Thymus (tissue), 11 donors: Measurements from ENCODE around the gene NHS. TPM values are rescaled to one million over a fixed set of nuclear protein-coding genes. Genes with fewer than 3 reads are reported as not detected.

Experiments
- DNase-seq, 9 donors: peaks; one replicate each; pipeline ENCODE4 v3.0.0-alpha.2; 2013; ENCODE audit warnings: low spot score in 9 of 9, low read depth in 6 of 9, missing footprints in 1 of 9
- H3K27ac ChIP-seq, 2 donors: one replicate each; pipeline ENCODE4 v1.5.1; 2013; ENCODE audit warnings: control low read depth in 1 of 2, low read depth in 1 of 2, low read length in 1 of 2, mild to moderate bottlenecking in 1 of 2, moderate library complexity in 1 of 2
- H3K27me3 ChIP-seq, 2 donors: one replicate each; pipeline ENCODE4 v1.5.1; 2013; ENCODE audit warnings: low read length in 1 of 2; ENCODE audit not compliant: control insufficient read depth in 2 of 2, insufficient read depth in 1 of 2
- H3K36me3 ChIP-seq, 2 donors: one replicate each; pipeline ENCODE4 v1.5.1; 2013; ENCODE audit warnings: low read length in 1 of 2, mild to moderate bottlenecking in 1 of 2, moderate library complexity in 1 of 2; ENCODE audit not compliant: control insufficient read depth in 2 of 2, insufficient read depth in 2 of 2
- H3K4me1 ChIP-seq, 2 donors: one replicate each; pipeline ENCODE4 v1.5.1; 2013; ENCODE audit warnings: low read length in 2 of 2; ENCODE audit not compliant: control insufficient read depth in 2 of 2, insufficient read depth in 2 of 2
- H3K4me3 ChIP-seq, 2 donors: one replicate each; pipeline ENCODE4 v1.5.1; 2013; ENCODE audit warnings: low read length in 2 of 2, control low read depth in 1 of 2, mild to moderate bottlenecking in 1 of 2
- H3K9me3 ChIP-seq, 2 donors: one replicate each; pipeline ENCODE4 v1.5.1; 2013; ENCODE audit warnings: low read length in 1 of 2, mild to moderate bottlenecking in 1 of 2; ENCODE audit not compliant: control insufficient read depth in 2 of 2, insufficient read depth in 1 of 2
- WGBS: extraction: QIAGEN DNeasy Blood & Tissue Kit; methylation state at CpG from one replicate; pipeline ENCODE4 v1.1.7; 2013; 5-methylcytosine and 5-hydroxymethylcytosine counted together
- polyA plus RNA-seq: library from polyadenylated mRNA; stranded (reverse); fragments of 200-250 nt; gene quantifications from one replicate; pipeline ENCODE4 v1.2.3, GENCODE V29; 2013
- total RNA-seq: library from RNA; stranded (reverse); fragments of 120-200 nt; gene quantifications from one replicate; pipeline ENCODE4 v1.2.4, GENCODE V29; 2013
- donor health status: healthy.

Gene NHS
- total and polyA plus RNA-seq, 2 donors: 1.7 to 2.8 TPM

DNA sequence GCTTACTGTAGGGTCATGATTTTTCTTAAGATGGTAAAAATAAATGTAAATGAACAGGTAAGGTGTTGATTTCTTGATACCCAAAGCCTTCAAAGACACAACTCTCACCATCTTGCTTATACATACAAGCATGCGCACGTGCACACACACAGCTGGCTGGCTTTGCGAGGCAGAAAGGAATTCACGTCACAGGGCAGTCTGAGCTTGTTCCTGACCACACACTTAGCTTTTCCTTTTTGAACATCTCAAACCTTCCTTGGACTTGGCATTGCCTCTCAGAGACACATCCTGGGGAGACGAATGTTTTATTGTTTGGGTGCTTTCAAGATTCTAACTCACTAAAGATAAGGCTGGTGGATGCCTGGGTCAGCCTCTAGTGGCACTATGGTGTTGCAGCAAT, 175.0 kb downstream of the NHS start:
- no peaks in the 10 kb centered on the region for H3K4me1 ChIP-seq
- H3K27me3 ChIP-seq: no peaks in the 10 kb centered on the region
- no peak overlapping the region for H3K27ac ChIP-seq
- 92% methylated on average over 5 of the region's 5 CpGs for WGBS
- H3K9me3 ChIP-seq: no peaks in the 10 kb centered on the region
- no peaks in the 10 kb centered on the region for H3K36me3 ChIP-seq
- no peak for DNase-seq
- no peak overlapping the region for H3K4me3 ChIP-seq

GRCh38 chrX:17552044-17552650, 177.1 kb downstream of the NHS start:
- no peak overlapping the region for H3K27ac ChIP-seq
- H3K9me3 ChIP-seq: no peaks in the 10 kb centered on the region
- no peaks in the 10 kb centered on the region for H3K27me3 ChIP-seq
- no peaks in the 10 kb centered on the region for H3K36me3 ChIP-seq
- H3K4me3 ChIP-seq: no peak overlapping the region
- 94% methylated on average over 5 of the region's 5 CpGs for WGBS
- H3K4me1 ChIP-seq: no peaks in the 10 kb centered on the region
- no peak for DNase-seq

DNA sequence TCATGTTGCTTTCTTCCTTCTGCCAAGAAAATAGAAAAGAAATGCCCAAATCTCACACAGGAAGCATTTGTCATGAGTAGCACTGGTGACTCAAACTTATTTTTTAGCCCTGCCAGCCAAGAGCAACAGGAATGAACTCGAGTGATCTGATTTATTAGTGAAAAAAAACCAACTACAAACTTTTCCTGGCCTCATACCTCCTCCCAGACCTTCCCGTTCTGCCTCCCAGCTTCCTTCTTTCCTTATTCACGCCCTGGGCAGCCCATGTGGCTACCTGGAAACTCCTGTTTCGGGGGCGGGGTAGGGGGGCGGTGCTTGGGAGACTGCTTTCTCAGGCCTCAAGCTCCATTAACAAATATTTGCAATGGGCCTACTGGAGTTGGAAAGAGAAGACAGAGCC, 178.5 kb downstream of the NHS start:
- DNase-seq: no peak
- no peaks in the 10 kb centered on the region for H3K9me3 ChIP-seq
- no peak overlapping the region for H3K27ac ChIP-seq
- 79% methylated on average over 6 of the region's 6 CpGs for WGBS
- no peaks in the 10 kb centered on the region for H3K4me1 ChIP-seq
- no peak overlapping the region for H3K4me3 ChIP-seq
- no peaks in the 10 kb centered on the region for H3K27me3 ChIP-seq
- no peaks in the 10 kb centered on the region for H3K36me3 ChIP-seq

DNA sequence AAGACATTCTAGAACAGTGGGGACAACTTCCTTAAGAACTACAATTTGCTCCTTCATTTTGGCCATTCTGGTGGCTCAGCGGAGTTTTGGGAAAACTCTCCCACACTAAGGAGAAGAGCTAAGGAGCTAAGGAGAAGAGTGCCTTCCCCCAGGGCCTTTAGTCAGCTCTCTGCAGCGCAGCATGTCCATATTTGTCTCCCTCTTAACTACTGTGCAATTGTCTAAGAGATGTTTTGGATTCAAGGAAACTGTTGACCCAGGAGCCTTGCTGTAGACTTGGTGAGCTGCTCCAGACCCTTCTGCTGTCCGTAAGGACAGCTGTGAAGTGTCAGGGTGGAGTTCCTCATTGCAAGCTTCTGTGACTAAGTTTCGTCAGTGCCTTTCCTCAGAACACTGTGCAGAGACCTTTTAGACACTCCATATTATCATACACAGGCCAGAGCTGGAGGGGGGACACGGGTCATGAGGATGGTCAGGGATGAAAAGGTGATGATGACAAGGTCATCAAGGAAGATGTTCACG, 179.0 kb downstream of the NHS start:
- H3K27ac ChIP-seq: no peak overlapping the region
- no peak for DNase-seq
- WGBS: 90% methylated on average over 6 of the region's 6 CpGs
- no peaks in the 10 kb centered on the region for H3K36me3 ChIP-seq
- no peaks in the 10 kb centered on the region for H3K27me3 ChIP-seq
- H3K4me1 ChIP-seq: no peaks in the 10 kb centered on the region
- no peak overlapping the region for H3K4me3 ChIP-seq
- no peaks in the 10 kb centered on the region for H3K9me3 ChIP-seq

- WGBS: 81% methylated on average over 5 of the region's 5 CpGs
- Histone ChIP-seq H3K4me3 (no peak overlapping the region), H3K36me3 (no peaks in the 10 kb centered on the region), H3K4me1 (no peaks in the 10 kb centered on the region), H3K27me3 (no peaks in the 10 kb centered on the region), H3K27ac (no peak overlapping the region), H3K9me3 (no peaks in the 10 kb centered on the region)
- no peak for DNase-seq
Observed at GRCh38 chrX:17554914-17555313, 179.9 kb downstream of the NHS start.

DNA sequence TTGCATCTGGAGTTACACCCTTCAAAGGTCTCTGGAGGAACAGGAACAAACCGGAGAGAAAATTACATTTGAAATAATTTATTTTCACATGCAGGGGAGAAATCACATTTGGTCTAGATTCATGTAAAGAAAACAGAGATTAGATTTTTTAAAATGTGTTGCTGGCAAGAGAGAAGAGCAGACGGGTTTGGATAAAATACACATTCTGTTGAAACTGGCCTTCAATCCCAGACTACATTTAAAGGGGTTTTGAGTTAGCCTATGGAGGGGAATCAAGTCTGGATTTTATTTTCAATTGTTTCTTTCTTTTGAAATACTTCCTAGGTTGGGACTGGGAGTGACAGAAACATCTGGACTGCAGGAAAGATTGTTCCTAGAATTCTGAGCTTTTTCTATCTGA, 180.8 kb downstream of the NHS start:
- H3K4me1 ChIP-seq: no peaks in the 10 kb centered on the region
- H3K9me3 ChIP-seq: no peaks in the 10 kb centered on the region
- H3K27ac ChIP-seq: no peak overlapping the region
- no peak for DNase-seq
- no peaks in the 10 kb centered on the region for H3K36me3 ChIP-seq
- H3K4me3 ChIP-seq: no peak overlapping the region
- H3K27me3 ChIP-seq: no peaks in the 10 kb centered on the region
- WGBS: 77% methylated on average over 2 of the region's 2 CpGs

DNA sequence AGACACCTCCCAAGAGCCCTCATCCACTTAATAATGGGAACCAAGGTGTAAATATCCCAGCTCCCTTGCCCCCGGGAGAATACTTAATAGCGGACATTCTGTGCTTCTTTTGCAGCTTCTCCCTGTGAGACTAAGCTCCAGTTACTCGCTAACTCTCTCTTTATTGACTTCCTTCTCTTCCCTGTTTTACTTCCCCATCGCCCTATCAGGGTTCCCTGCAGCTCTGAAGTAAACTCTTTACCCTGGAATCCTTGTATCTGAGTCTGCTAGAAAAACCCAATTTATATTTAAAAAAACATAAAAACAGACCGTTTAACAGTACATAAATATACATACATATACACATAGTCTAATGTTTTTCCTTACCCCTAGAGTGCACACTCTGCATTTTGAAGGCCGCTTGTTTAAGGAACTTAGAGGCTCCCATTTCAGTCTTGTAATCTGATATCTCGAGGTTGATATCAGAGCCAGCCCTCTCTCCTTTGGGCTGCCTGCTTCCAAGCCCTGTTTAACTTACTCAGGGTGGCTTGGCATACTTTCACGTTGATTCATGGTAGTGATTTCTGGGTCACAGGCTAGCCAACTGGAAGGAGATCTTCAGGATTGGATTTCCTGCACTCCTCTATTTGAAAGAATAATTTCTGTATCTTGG, 184.9 kb downstream of the NHS start:
- no peaks in the 10 kb centered on the region for H3K27me3 ChIP-seq
- no peak overlapping the region for H3K27ac ChIP-seq
- no peak for DNase-seq
- no peaks in the 10 kb centered on the region for H3K36me3 ChIP-seq
- H3K9me3 ChIP-seq: no peaks in the 10 kb centered on the region
- 59% methylated on average over 8 of the region's 8 CpGs for WGBS
- no peaks in the 10 kb centered on the region for H3K4me1 ChIP-seq
- H3K4me3 ChIP-seq: no peak overlapping the region

- no peaks in the 10 kb centered on the region for H3K27me3 ChIP-seq
- no peak overlapping the region for H3K4me3 ChIP-seq
- WGBS: 90% methylated on average over 2 of the region's 2 CpGs
- H3K4me1 ChIP-seq: no peaks in the 10 kb centered on the region
- no peaks in the 10 kb centered on the region for H3K9me3 ChIP-seq
- no peaks in the 10 kb centered on the region for H3K36me3 ChIP-seq
- H3K27ac ChIP-seq: no peak overlapping the region
- no peak for DNase-seq
Observed at GRCh38 chrX:17560385-17560784, 185.4 kb downstream of the NHS start.

GRCh38 chrX:17563076-17563475, 188.1 kb downstream of the NHS start:
- H3K9me3 ChIP-seq: no peaks in the 10 kb centered on the region
- 93% methylated on average over 2 of the region's 2 CpGs for WGBS
- H3K27me3 ChIP-seq: no peaks in the 10 kb centered on the region
- H3K36me3 ChIP-seq: no peaks in the 10 kb centered on the region
- H3K4me3 ChIP-seq: no peak overlapping the region
- no peak for DNase-seq
- no peak overlapping the region for H3K27ac ChIP-seq
- H3K4me1 ChIP-seq: no peaks in the 10 kb centered on the region
